H9 (cell line): ENCODE results near the gene RASSF7. TPM values are rescaled to one million over a fixed set of nuclear protein-coding genes. Genes with fewer than 3 reads are reported as not detected.
A peak's percentile ranks its signal among the peaks of the same experiment; 100 is the strongest.

ENCODE experiments used
- DNase-seq: peaks from one replicate; pipeline ENCODE4 v3.0.0-alpha.2; 2017
- H2AFZ ChIP-seq: one replicate; pipeline ENCODE4 v1.6.1; 2013; ENCODE audit warnings: mild to moderate bottlenecking, low read length, control low read depth, moderate library complexity
- H2AK5ac ChIP-seq: 2 replicates; pipeline ENCODE4 v1.6.1; 2013; ENCODE audit warnings: low read length, control low read depth, mixed read lengths; ENCODE audit not compliant: insufficient read length
- H2BK120ac ChIP-seq: one replicate; pipeline ENCODE4 v1.6.1; 2013; ENCODE audit warnings: low read depth, mild to moderate bottlenecking, low read length, control low read depth, inconsistent platforms; ENCODE audit not compliant: poor library complexity, severe bottlenecking
- H2BK12ac ChIP-seq: 2 replicates; pipeline ENCODE4 v1.6.1; 2013; ENCODE audit warnings: low read length, control low read depth, mixed read lengths, low read depth; ENCODE audit not compliant: insufficient read length
- H2BK15ac ChIP-seq: 2 replicates; pipeline ENCODE4 v1.6.1; 2013; ENCODE audit warnings: low read depth, low read length, control low read depth
- H2BK20ac ChIP-seq: one replicate; pipeline ENCODE4 v1.6.1; 2013; ENCODE audit warnings: low read depth, mild to moderate bottlenecking, low read length, control low read depth, inconsistent platforms; ENCODE audit not compliant: poor library complexity, severe bottlenecking
- H2BK5ac ChIP-seq: 2 replicates; pipeline ENCODE4 v1.6.1; 2013; ENCODE audit warnings: low read length, control low read depth, mixed read lengths; ENCODE audit not compliant: insufficient read length
- H3K14ac ChIP-seq: 2 replicates; pipeline ENCODE4 v1.6.1; 2013; ENCODE audit warnings: low read length, control low read depth; ENCODE audit not compliant: insufficient read depth
- H3K18ac ChIP-seq: 2 replicates; pipeline ENCODE4 v1.6.1; 2013; ENCODE audit warnings: low read depth, mild to moderate bottlenecking, mixed read lengths, low read length, control low read depth; ENCODE audit not compliant: insufficient read length
- H3K23ac ChIP-seq: 2 replicates; pipeline ENCODE4 v1.6.1; 2013; ENCODE audit warnings: low read length, control low read depth, mixed read lengths, low read depth; ENCODE audit not compliant: insufficient read length
- H3K23me2 ChIP-seq: 2 replicates; pipeline ENCODE4 v1.6.1; 2013; ENCODE audit warnings: low read depth, mild to moderate bottlenecking, mixed read lengths, low read length, control low read depth; ENCODE audit not compliant: insufficient read length, poor library complexity, severe bottlenecking
- H3K27ac ChIP-seq: 2 replicates; pipeline ENCODE4 v1.5.1; 2013; ENCODE audit warnings: low read length, control low read depth, mixed read lengths, low read depth; ENCODE audit not compliant: insufficient read length
- H3K27me3 ChIP-seq: 2 replicates; pipeline ENCODE4 v1.6.1; 2013; ENCODE audit warnings: low read length, control low read depth, inconsistent platforms; ENCODE audit not compliant: insufficient read depth
- H3K4ac ChIP-seq: 2 replicates; pipeline ENCODE4 v1.6.1; 2013; ENCODE audit warnings: low read depth, mild to moderate bottlenecking, control low read depth, inconsistent platforms, low read length, moderate library complexity
- H3K4me1 ChIP-seq: 2 replicates; pipeline ENCODE4 v1.6.1; 2013; ENCODE audit warnings: low read length, control low read depth, inconsistent platforms; ENCODE audit not compliant: insufficient read depth
- H3K4me2 ChIP-seq: 2 replicates; pipeline ENCODE4 v1.6.1; 2013; ENCODE audit warnings: low read length, control low read depth, mixed read lengths; ENCODE audit not compliant: insufficient read length, insufficient read depth
- H3K56ac ChIP-seq: 2 replicates; pipeline ENCODE4 v1.6.1; 2013; ENCODE audit warnings: low read depth, mild to moderate bottlenecking, mixed read lengths, low read length, control low read depth; ENCODE audit not compliant: insufficient read length
- H3K79me1 ChIP-seq: 2 replicates; pipeline ENCODE4 v1.6.1; 2013; ENCODE audit warnings: low read depth, mild to moderate bottlenecking, moderate library complexity, low read length, control low read depth, inconsistent platforms; ENCODE audit not compliant: insufficient read depth, poor library complexity, severe bottlenecking
- H3K79me2 ChIP-seq: 2 replicates; pipeline ENCODE4 v1.6.1; 2013; ENCODE audit warnings: low read length, control low read depth, inconsistent platforms; ENCODE audit not compliant: insufficient read depth
- H3K9ac ChIP-seq: 2 replicates; pipeline ENCODE4 v1.6.1; 2013; ENCODE audit warnings: low read length, control low read depth, mixed read lengths; ENCODE audit not compliant: insufficient read length; ENCODE audit errors: extremely low read depth
- H3K9me3 ChIP-seq: one replicate; pipeline ENCODE4 v1.6.1; 2013; ENCODE audit warnings: low read depth, low read length, inconsistent platforms; ENCODE audit not compliant: control insufficient read depth
- H3T11ph ChIP-seq: one replicate; pipeline ENCODE4 v1.6.1; 2013; ENCODE audit warnings: mild to moderate bottlenecking, low read length, control low read depth, inconsistent platforms
- H4K20me1 ChIP-seq: one replicate; pipeline ENCODE4 v1.6.1; 2013; ENCODE audit not compliant: control insufficient read depth, insufficient read length, insufficient read depth
- H4K5ac ChIP-seq: 2 replicates; pipeline ENCODE4 v1.6.1; 2013; ENCODE audit warnings: low read depth, mild to moderate bottlenecking, mixed read lengths, low read length, control low read depth; ENCODE audit not compliant: insufficient read length
- H4K8ac ChIP-seq: replicated peaks from 2 replicates; pipeline ENCODE4 v1.6.1; 2013; ENCODE audit warnings: low read length, control low read depth, mixed read lengths, low read depth; ENCODE audit not compliant: insufficient read length
- H4K91ac ChIP-seq: 2 replicates; pipeline ENCODE4 v1.6.1; 2013; ENCODE audit warnings: low read depth, mild to moderate bottlenecking, moderate library complexity, mixed read lengths, low read length, control low read depth; ENCODE audit not compliant: insufficient read length
- H3K27ac Mint-ChIP-seq, 3 experiments: 2 replicates in 2 of 3; 3 replicates in 1 of 3; pipeline ENCODE4 v1.8.0; 2020 to 2021; ENCODE audit warnings: mixed read lengths in 3 of 3, mild to moderate bottlenecking in 1 of 3, moderate library complexity in 1 of 3
- H3K27me3 Mint-ChIP-seq: 2 replicates; pipeline ENCODE4 v1.8.0; 2021; ENCODE audit warnings: low read depth, mild to moderate bottlenecking, moderate library complexity, mixed read lengths
- H3K36me3 Mint-ChIP-seq, 3 experiments: 2 replicates in 2 of 3; 3 replicates in 1 of 3; pipeline ENCODE4 v1.8.0; 2020 to 2021; ENCODE audit warnings: low read depth in 3 of 3, mixed read lengths in 3 of 3; ENCODE audit not compliant: insufficient read depth in 1 of 3
- H3K4me1 Mint-ChIP-seq, 2 experiments: 2 replicates each; pipeline ENCODE4 v1.8.0; 2020; ENCODE audit warnings: mixed read lengths in 2 of 2
- H3K4me3 Mint-ChIP-seq, 2 experiments: 2 replicates in 1 of 2; 3 replicates in 1 of 2; pipeline ENCODE4 v1.8.0; 2020 to 2021; ENCODE audit warnings: mild to moderate bottlenecking in 2 of 2, mixed read lengths in 2 of 2, moderate library complexity in 1 of 2
- H3K9me3 Mint-ChIP-seq, 2 experiments: 2 replicates in 1 of 2; 3 replicates in 1 of 2; pipeline ENCODE4 v1.8.0; 2020; ENCODE audit warnings: mild to moderate bottlenecking in 2 of 2, mixed read lengths in 2 of 2, moderate library complexity in 1 of 2
- CTCF ChIP-seq: fragments of 200-600 bp; sonication (generic); conservative IDR thresholded peaks from 3 replicates; pipeline ENCODE4 v1.8.0; 2021; ENCODE audit warnings: antibody characterized with exemption, mild to moderate bottlenecking
- WGBS: extraction: QIAGEN DNeasy Blood & Tissue Kit; methylation state at CpG from one replicate; pipeline ENCODE4 v1.1.7; 2013; ENCODE audit warnings: missing lambda C conversion rate, low lambda C conversion rate, mixed read lengths; ENCODE audit not compliant: insufficient read length; ENCODE audit errors: extremely low coverage; 5-methylcytosine and 5-hydroxymethylcytosine counted together
- total RNA-seq: library from RNA; stranded (reverse); gene quantifications from 2 replicates; pipeline ENCODE4 v1.2.1, GENCODE V29; 2021

RASSF7 gene
- total RNA-seq, 1 experiment from 2014 or later: 26.3 TPM

GRCh38 chr11:557328-558132, 3.2 kb upstream of the RASSF7 start:
- Histone ChIP-seq H3K79me1 (no peaks in the 10 kb centered on the region), H3T11ph (no peak overlapping the region), H3K18ac (no peak overlapping the region), H3K9ac (no peak overlapping the region), H4K8ac (no peak overlapping the region), H3K56ac (no peak overlapping the region), H3K27me3 (peaks cover 5% of the 10 kb centered on the region; the same call in 1 of the 2 replicates), H2BK20ac (no peak overlapping the region), H2BK12ac (no peak overlapping the region), H3K4ac (no peak overlapping the region), H4K20me1 (no peaks in the 10 kb centered on the region), H2AK5ac (no peak overlapping the region), H2AFZ (no peak overlapping the region), H2BK120ac (no peak overlapping the region), H3K27ac (no peak overlapping the region), H3K23ac (no peak overlapping the region), H3K23me2 (peaks cover 12% of the 10 kb centered on the region), H3K4me2 (no peak overlapping the region), H2BK5ac (no peak overlapping the region), H3K4me1 (no peaks in the 10 kb centered on the region), H2BK15ac (no peak overlapping the region), H3K14ac (no peak overlapping the region; the same call in 1 of the 2 replicates), H3K9me3 (no peaks in the 10 kb centered on the region), H4K91ac (no peak overlapping the region), H4K5ac (no peak overlapping the region), H3K79me2 (no peaks in the 10 kb centered on the region)
- peaks cover 0 to 2% (median 0%) of the 10 kb centered on the region in 3 experiments; a peak in 5 of 7 replicates for H3K36me3 Mint-ChIP-seq
- DNase-seq: no peak
- TF ChIP-seq CTCF: no peak
- H3K4me1 Mint-ChIP-seq: peaks cover 7 to 22% of the 10 kb centered on the region in 2 experiments
- H3K27ac Mint-ChIP-seq: no peak overlapping the region
- H3K27me3 Mint-ChIP-seq: peaks cover 34% of the 10 kb centered on the region
- H3K9me3 Mint-ChIP-seq: no peaks in the 10 kb centered on the region; a peak in 2 of 5 replicates
- H3K4me3 Mint-ChIP-seq: peak overlapping the region in 1 of 2 experiments; percentile 51; a peak in 3 of 5 replicates
- no CpG with 5 or more reads among the region's 24 CpGs for WGBS
